GM12878 (cell line): ENCODE results near the gene ZBTB32. TPM values are rescaled to one million over a fixed set of nuclear protein-coding genes. Genes with fewer than 3 reads are reported as not detected.

Experiments used
- ATAC-seq: fragments of 200-7000 bp; cut with Tn5 transposase; 3 replicates; pipeline ENCODE4 v1.9.1; 2020; ENCODE audit warnings: mild to moderate bottlenecking, moderate library complexity
- BruUV-seq: library from RNA; stranded (reverse); fragments of 400-500 nt; replicated peaks from 2 replicates; lab custom pipeline; 2021; lab: Mats Ljungman, UMichigan
- CTCF ChIA-PET: fragments of 300-600 bp; sonication (Branson Sonifier 250); formaldehyde crosslinking; extraction: SDS; loops from one replicate; lab custom pipeline; 2021; ENCODE audit warnings: inconsistent platforms; lab: Yijun Ruan, JAX
- POLR2A ChIA-PET: fragments of 350-600 bp; formaldehyde crosslinking; extraction: SDS; loops from one replicate; lab custom pipeline; 2021; ENCODE audit warnings: inconsistent platforms; lab: Charles Lee
- RAD21 ChIA-PET: fragments of 300-600 bp; sonication (Branson Sonifier 250); formaldehyde crosslinking; loops from one replicate; lab custom pipeline; 2023; ENCODE audit warnings: antibody characterized with exemption; ENCODE audit not compliant: unreplicated experiment; lab: Charles Lee
- SMC1A ChIA-PET: fragments of 300-600 bp; sonication (Branson Sonifier 250); formaldehyde crosslinking; loops from one replicate; lab custom pipeline; 2023; ENCODE audit not compliant: unreplicated experiment, uncharacterized antibody; lab: Charles Lee
- DNase-seq: peaks from one replicate; pipeline ENCODE4 v3.0.0-alpha.2; 2011; ENCODE audit warnings: low read depth, low spot score
- FAIRE-seq: peaks from 3 replicates; lab custom pipeline; 2011; peaks lifted over from hg19 to GRCh38; lab: Jason Lieb, UNC
- H2AFZ ChIP-seq: 2 replicates; pipeline ENCODE4 v1.6.0; 2011; ENCODE audit warnings: low read depth, low read length, control low read depth; ENCODE audit not compliant: control insufficient read depth
- H3K27ac ChIP-seq: 2 replicates; pipeline ENCODE4 v1.5.1; 2011; ENCODE audit warnings: control low read depth; ENCODE audit not compliant: control insufficient read depth, insufficient read depth
- H3K27me3 ChIP-seq, 2 experiments: replicated peaks in 1 of 2; 2 replicates each; pipeline versions ENCODE4 v1.6.0 to v1.6.1; 2011; ENCODE audit warnings: low read length in 1 of 2; ENCODE audit not compliant: control insufficient read depth in 2 of 2, insufficient read depth in 2 of 2
- H3K36me3 ChIP-seq, 2 experiments: 2 replicates each; pipeline ENCODE4 v1.5.1; 2011; ENCODE audit warnings: low read length in 1 of 2; ENCODE audit not compliant: control insufficient read depth in 2 of 2, insufficient read depth in 2 of 2
- H3K4me1 ChIP-seq: 2 replicates; pipeline ENCODE4 v1.6.1; 2011; ENCODE audit warnings: mild to moderate bottlenecking, low read length, moderate library complexity, mixed read lengths; ENCODE audit not compliant: control insufficient read depth, insufficient read depth
- H3K4me2 ChIP-seq: 2 replicates; pipeline ENCODE4 v1.6.0; 2011; ENCODE audit warnings: control low read depth; ENCODE audit not compliant: control insufficient read depth, insufficient read depth
- H3K4me3 ChIP-seq: fragments of 200-600 bp; sonication (generic); 2 replicates; pipeline ENCODE4 v1.5.1; 2016
- H3K79me2 ChIP-seq: 2 replicates; pipeline ENCODE4 v1.6.0; 2011; ENCODE audit warnings: low read length; ENCODE audit not compliant: control insufficient read depth, insufficient read depth
- H3K9ac ChIP-seq: 2 replicates; pipeline ENCODE4 v1.8.0; 2011; ENCODE audit warnings: low read length, control low read depth, mixed read lengths; ENCODE audit not compliant: control insufficient read depth, insufficient read depth
- H3K9me3 ChIP-seq: replicated peaks from 3 replicates; pipeline ENCODE4 v1.5.1; 2011; ENCODE audit warnings: mild to moderate bottlenecking, low read length; ENCODE audit not compliant: control insufficient read depth, insufficient read depth
- H4K20me1 ChIP-seq: 2 replicates; pipeline ENCODE4 v1.6.0; 2011; ENCODE audit not compliant: control insufficient read depth, insufficient read depth
- ASH2L ChIP-seq: fragments of 300-600, 200-600 bp; sonication (generic); IDR thresholded peaks from 2 replicates; pipeline ENCODE4 v1.6.1; 2017; ENCODE audit warnings: low read depth, mild to moderate bottlenecking, borderline replicate concordance
- EP300 ChIP-seq, 2 experiments: fragments of 150-350 bp in 1 of 2; IDR thresholded peaks; 2 replicates each; pipeline ENCODE4 v1.6.1; 2011 to 2012; ENCODE audit warnings: low read depth in 2 of 2, low read length in 2 of 2, borderline replicate concordance in 1 of 2, improper control_type of control experiment in 1 of 2, inconsistent platforms in 1 of 2; ENCODE audit not compliant: control insufficient read depth in 1 of 2
- HDAC6 ChIP-seq: fragments of 200-600 bp; sonication (generic); IDR thresholded peaks from one replicate; pipeline ENCODE4 v1.8.0; 2017; ENCODE audit warnings: antibody characterized with exemption; ENCODE audit not compliant: unreplicated experiment
- MTA2 ChIP-seq: fragments of 450-650 bp; IDR thresholded peaks from 2 replicates; pipeline ENCODE4 v1.6.1; 2016; ENCODE audit warnings: low read depth, mild to moderate bottlenecking, moderate library complexity
- MYC ChIP-seq: IDR thresholded peaks from 2 replicates; pipeline ENCODE4 v1.6.1; 2011; ENCODE audit warnings: mild to moderate bottlenecking, low read length, moderate library complexity, inconsistent platforms; ENCODE audit not compliant: insufficient read depth, insufficient replicate concordance, insufficient read length, severe bottlenecking
- NFYA ChIP-seq: IDR thresholded peaks from 2 replicates; pipeline ENCODE4 v1.6.1; 2011; ENCODE audit warnings: low read depth, mild to moderate bottlenecking, low read length, improper control_type of control experiment, borderline replicate concordance
- NR2C2 ChIP-seq: IDR thresholded peaks from 2 replicates; pipeline ENCODE4 v1.6.1; 2011; ENCODE audit warnings: borderline replicate concordance, low read depth; ENCODE audit not compliant: control insufficient read depth, insufficient read length
- NRF1 ChIP-seq: conservative IDR thresholded peaks from 2 replicates; pipeline ENCODE4 v1.6.1; 2011; ENCODE audit warnings: mild to moderate bottlenecking, low read depth, low read length, improper control_type of control experiment
- POLR2A ChIP-seq: IDR thresholded peaks from 2 replicates; pipeline ENCODE4 v1.6.1; 2011; ENCODE audit warnings: low read depth, mild to moderate bottlenecking, low read length
- TCF7 ChIP-seq: IDR thresholded peaks from 2 replicates; pipeline ENCODE4 v1.6.1; 2014; ENCODE audit warnings: antibody characterized with exemption, borderline replicate concordance
- WGBS: methylation state at CpG from one replicate; pipeline ENCODE4 v1.1.6; 2016; ENCODE audit warnings: low lambda C conversion rate; ENCODE audit not compliant: insufficient replicate concordance, insufficient coverage; ENCODE audit errors: missing lambda C conversion rate; 5-methylcytosine and 5-hydroxymethylcytosine counted together
- in situ Hi-C: fragments of 300-500 bp; cut with MboI; formaldehyde crosslinking; loops from 9 replicates; pipeline ENCODE4 v1.14.3; 2018; ENCODE audit warnings: mixed read lengths
- intact Hi-C: fragments of 100-400 bp; cut with micrococcal nuclease; formaldehyde crosslinking; loops from one replicate; pipeline ENCODE4 v1.14.2; 2022; ENCODE audit not compliant: unreplicated experiment
- polyA plus RNA-seq, 11 experiments: library from polyadenylated mRNA; depleted of rRNA in 4 of 11; unstranded in 6 of 11; stranded (reverse) in 5 of 11; fragments of >200 nt; fragmentation: Nextera tagmentation in 4 of 11; fragmentation: Illumina TruSeq in 1 of 11; extraction: Ambion mirVana in 4 of 11; extraction: Trizol in 1 of 11; gene quantifications; 1 replicate in 1 of 11; 2 replicates in 10 of 11; pipeline versions ENCODE4 v1.2.1 to v1.2.3, GENCODE V29; 2011 to 2016; ENCODE audit warnings: inconsistent platforms in 2 of 11, missing spikeins in 2 of 11, low read depth in 1 of 11
- total RNA-seq, 4 experiments: library from RNA; depleted of rRNA in 3 of 4; stranded (reverse); fragments of >200 nt in 3 of 4; fragmentation: Illumina TruSeq in 1 of 4; extraction: Trizol in 1 of 4; gene quantifications; 2 replicates each; pipeline versions ENCODE4 v1.2.1 to v1.2.3, GENCODE V29; 2013 to 2021
- TF ChIP-seq, protein P1 (sequence below): fragments of 450-650 bp; IDR thresholded peaks from 2 replicates; pipeline ENCODE4 v1.6.1; 2016; ENCODE audit warnings: mild to moderate bottlenecking

Gene ZBTB32
- total and polyA plus RNA-seq, 10 of the 15 experiments (the other 5 are each of a cell fraction or from before 2014, with no cell fraction given): 1.0 to 46.7 (median 16.0) TPM

DNA sequence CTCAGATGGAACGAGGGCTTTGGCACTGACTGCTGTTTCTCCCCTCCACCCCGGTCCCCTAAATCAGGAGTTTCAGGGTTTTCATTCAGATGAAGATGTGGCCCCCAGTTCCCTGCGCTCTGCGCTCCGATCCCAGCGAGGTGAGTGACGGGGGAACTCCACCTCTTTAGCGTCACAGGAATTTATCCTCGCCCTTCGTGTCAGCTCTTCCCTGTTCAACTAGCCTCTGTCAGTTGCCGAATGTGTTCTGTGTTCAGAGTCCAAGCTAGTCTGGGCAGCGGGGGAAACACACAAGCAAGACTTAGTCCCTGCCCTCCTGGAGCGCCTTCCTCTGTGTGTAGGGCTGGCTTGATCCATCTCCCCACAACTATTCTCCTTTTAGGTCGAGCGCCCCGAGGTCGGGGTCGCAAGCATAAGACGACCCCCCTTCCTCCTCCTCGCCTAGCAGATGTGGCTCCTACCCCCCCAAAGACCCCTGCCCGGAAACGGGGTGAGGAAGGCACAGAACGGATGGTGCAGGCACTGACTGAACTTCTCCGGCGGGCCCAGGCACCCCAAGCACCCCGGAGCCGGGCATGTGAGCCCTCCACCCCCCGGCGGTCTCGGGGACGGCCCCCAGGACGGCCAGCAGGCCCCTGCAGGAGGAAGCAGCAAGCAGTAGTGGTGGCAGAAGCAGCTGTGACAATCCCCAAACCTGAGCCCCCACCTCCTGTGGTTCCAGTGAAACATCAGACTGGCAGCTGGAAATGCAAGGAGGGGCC, 15.2 kb downstream of the ZBTB32 start:
- no peak for FAIRE-seq
- no peaks in the 10 kb centered on the region for H3K27me3 ChIP-seq
- no peak for DNase-seq
- H3K4me2 ChIP-seq: peak overlapping the region; percentile 97
- H3K4me1 ChIP-seq: peaks cover 24% of the 10 kb centered on the region
- no peak for TF ChIP-seq TCF7
- peak; percentile 45 for TF ChIP-seq POLR2A
- TF ChIP-seq, all 136 proteins: peak for 1
- Histone ChIP-seq H3K27ac (peak overlapping the region; percentile 72), H2AFZ (no peak overlapping the region), H3K9me3 (no peaks in the 10 kb centered on the region), H3K9ac (peak overlapping the region; percentile 83), H3K4me3 (peak overlapping the region; percentile 97), H3K36me3 (peaks cover 12 to 17% of the 10 kb centered on the region in 2 experiments), H4K20me1 (no peaks in the 10 kb centered on the region), H3K79me2 (peaks cover 44% of the 10 kb centered on the region)
- ATAC-seq: no peak
- TSS peak; percentile 18 for BruUV-seq
- intact Hi-C loops: no loop called here
- in situ Hi-C loops: no loop called here
- POLR2A ChIA-PET: interaction anchor here (1.0 to 1.8 kb wide), 9 partner anchors 17 to 29 kb away, joined by 4 to 12 read pairs (median 5); partner anchors contain the start of genes IGFLR1, LIN37, PSENEN and U2AF1L4
- WGBS: 84% methylated on average over 30 of the region's 32 CpGs
- CTCF ChIA-PET: interaction anchor here (0.6 to 1.5 kb wide), 6 partner anchors 17 to 26 kb away, joined by 3 to 8 read pairs (median 4); no protein-coding TSS in a partner anchor
- SMC1A ChIA-PET: interaction anchor here (1.0 to 1.5 kb wide), 7 partner anchors 19 to 71 kb away, joined by 3 to 8 read pairs (median 4); partner anchors contain the start of genes COX6B1 and LIN37
- RAD21 ChIA-PET: interaction anchor here (0.5 to 1.6 kb wide), 11 partner anchors 17 to 212 kb away, joined by 3 to 10 read pairs (median 5); partner anchors contain the start of genes COX6B1, IGFLR1, LIN37 and PSENEN

DNA sequence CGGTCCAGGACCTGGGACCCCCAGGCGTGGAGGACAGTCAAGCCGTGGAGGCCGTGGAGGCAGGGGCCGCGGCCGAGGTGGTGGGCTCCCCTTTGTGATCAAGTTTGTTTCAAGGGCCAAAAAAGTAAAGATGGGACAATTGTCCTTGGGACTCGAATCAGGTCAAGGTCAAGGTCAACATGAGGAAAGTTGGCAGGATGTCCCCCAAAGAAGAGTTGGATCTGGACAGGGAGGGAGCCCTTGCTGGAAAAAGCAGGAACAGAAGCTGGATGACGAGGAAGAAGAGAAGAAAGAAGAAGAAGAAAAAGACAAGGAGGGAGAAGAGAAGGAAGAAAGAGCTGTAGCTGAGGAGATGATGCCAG, 15.8 kb downstream of the ZBTB32 start:
- Histone ChIP-seq H3K27me3 (no peaks in the 10 kb centered on the region), H4K20me1 (no peaks in the 10 kb centered on the region; the same call in 1 of the 2 replicates), H2AFZ (no peak overlapping the region), H3K79me2 (peaks cover 39% of the 10 kb centered on the region), H3K27ac (no peak overlapping the region), H3K9me3 (no peaks in the 10 kb centered on the region), H3K4me1 (peaks cover 19% of the 10 kb centered on the region), H3K4me3 (no peak overlapping the region), H3K9ac (no peak overlapping the region), H3K4me2 (no peak overlapping the region), H3K36me3 (peaks cover 14 to 22% of the 10 kb centered on the region in 2 experiments)
- no peak for FAIRE-seq
- ChIA-PET POLR2A (interaction anchor here (1.5 kb wide), 1 partner anchor 20 kb away, joined by 4 read pairs; no protein-coding TSS in a partner anchor), RAD21 (interaction anchor here (0.5 to 1.6 kb wide), 2 partner anchors 164 to 211 kb away, joined by 3 to 5 read pairs; no protein-coding TSS in a partner anchor), CTCF (interaction anchor here (1.0 to 1.4 kb wide), 2 partner anchors 17 to 21 kb away, joined by 4 read pairs; no protein-coding TSS in a partner anchor), SMC1A (interaction anchor here (1.0 kb wide), 1 partner anchor 23 kb away, joined by 4 read pairs; no protein-coding TSS in a partner anchor)
- no peak for TF ChIP-seq NR2C2
- no peak for TF ChIP-seq MYC
- no peak for TF ChIP-seq NFYA
- TF ChIP-seq HDAC6: no peak
- TF ChIP-seq, protein P1, sequence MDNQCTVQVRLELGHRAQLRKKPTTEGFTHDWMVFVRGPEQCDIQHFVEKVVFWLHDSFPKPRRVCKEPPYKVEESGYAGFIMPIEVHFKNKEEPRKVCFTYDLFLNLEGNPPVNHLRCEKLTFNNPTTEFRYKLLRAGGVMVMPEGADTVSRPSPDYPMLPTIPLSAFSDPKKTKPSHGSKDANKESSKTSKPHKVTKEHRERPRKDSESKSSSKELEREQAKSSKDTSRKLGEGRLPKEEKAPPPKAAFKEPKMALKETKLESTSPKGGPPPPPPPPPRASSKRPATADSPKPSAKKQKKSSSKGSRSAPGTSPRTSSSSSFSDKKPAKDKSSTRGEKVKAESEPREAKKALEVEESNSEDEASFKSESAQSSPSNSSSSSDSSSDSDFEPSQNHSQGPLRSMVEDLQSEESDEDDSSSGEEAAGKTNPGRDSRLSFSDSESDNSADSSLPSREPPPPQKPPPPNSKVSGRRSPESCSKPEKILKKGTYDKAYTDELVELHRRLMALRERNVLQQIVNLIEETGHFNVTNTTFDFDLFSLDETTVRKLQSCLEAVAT: no peak
- TF ChIP-seq MTA2: no peak
- TF ChIP-seq EP300 (IDR thresholded peaks at IDR 0.05; ENCODE audit: borderline replicate concordance in 1 of 2, control insufficient read depth in 1 of 2, low read depth in 2 of 2, low read length in 2 of 2): no peak
- no peak for TF ChIP-seq ASH2L
- TF ChIP-seq NRF1: no peak
- in situ Hi-C loops: no loop called here
- DNase-seq: no peak
- BruUV-seq: no TSS peak
- WGBS: 96% methylated on average over 9 of the region's 9 CpGs
- no peak for ATAC-seq
- intact Hi-C loops: no loop called here
